Measurements from ENCODE around the gene PTPRN2. TPM values are rescaled to one million over a fixed set of nuclear protein-coding genes. Genes with fewer than 3 reads are reported as not detected.
A peak's percentile ranks its signal among the peaks of the same experiment; 100 is the strongest.
"Not testable (repeated sequence)": the region's sequence is repeated elsewhere in the genome, so short reads cannot be mapped to it uniquely, and the experiment has no call there.

Gene PTPRN2
- total RNA-seq, 1 donor from 2014 or later, result 3.1 TPM

- DNase-seq, result peak; percentile 15
Measured at GRCh38 chr7:158550886-158551452, 36.7 kb downstream of the PTPRN2 start.

DNA sequence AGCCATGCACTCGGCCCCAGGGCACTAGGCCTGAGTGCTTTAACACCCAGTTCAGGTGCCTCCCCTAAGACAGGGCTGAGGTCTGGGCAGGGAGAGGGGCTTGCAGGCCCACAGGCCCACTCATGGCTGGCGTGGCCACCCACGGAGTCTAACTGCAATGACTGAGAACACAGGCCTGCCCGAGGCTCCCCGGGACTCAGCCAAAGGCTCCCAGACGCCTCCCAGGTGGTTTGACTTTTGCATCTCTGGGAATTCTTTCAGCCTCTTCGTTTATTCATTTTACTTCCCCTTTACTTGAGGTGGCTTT is 37.3 kb downstream of the PTPRN2 start:
- no peak for DNase-seq

GRCh38 chr7:158549616-158550393 is 37.8 kb downstream of the PTPRN2 start:
- peak; percentile 72 for DNase-seq

GRCh38 chr7:158549176-158549615 is 38.4 kb downstream of the PTPRN2 start:
- DNase-seq, result no peak

- DNase-seq, result no peak
Measured at GRCh38 chr7:158548726-158549125, 38.9 kb downstream of the PTPRN2 start.

DNA sequence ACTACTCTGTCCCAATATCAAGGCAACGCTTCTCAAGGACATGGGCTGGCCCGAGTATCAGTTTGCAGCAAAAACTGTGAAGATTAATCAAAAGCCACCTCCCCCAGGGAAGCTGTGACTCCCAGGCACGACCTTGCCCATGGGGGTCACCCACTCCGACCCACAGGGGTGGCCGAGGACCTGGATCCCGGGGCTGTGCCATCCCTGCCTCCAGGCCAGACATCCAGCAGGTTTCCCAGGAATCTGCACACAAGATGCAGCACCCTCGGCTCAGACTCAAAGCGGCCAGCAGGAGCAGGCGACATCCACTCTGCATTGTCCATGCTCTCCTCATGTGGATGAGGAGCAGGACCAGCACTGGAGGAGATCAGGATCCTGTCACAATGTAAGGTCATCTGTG is 39.8 kb downstream of the PTPRN2 start:
- no peak for DNase-seq

GRCh38 chr7:158546626-158547025 is 41.0 kb downstream of the PTPRN2 start:
- no peak for DNase-seq

GRCh38 chr7:158546214-158546613 is 41.4 kb downstream of the PTPRN2 start:
- DNase-seq, result no peak

GRCh38 chr7:158544708-158545107 is 42.9 kb downstream of the PTPRN2 start:
- DNase-seq, result no peak

- no peak for DNase-seq
Measured at GRCh38 chr7:158543840-158544239, 43.8 kb downstream of the PTPRN2 start.

DNA sequence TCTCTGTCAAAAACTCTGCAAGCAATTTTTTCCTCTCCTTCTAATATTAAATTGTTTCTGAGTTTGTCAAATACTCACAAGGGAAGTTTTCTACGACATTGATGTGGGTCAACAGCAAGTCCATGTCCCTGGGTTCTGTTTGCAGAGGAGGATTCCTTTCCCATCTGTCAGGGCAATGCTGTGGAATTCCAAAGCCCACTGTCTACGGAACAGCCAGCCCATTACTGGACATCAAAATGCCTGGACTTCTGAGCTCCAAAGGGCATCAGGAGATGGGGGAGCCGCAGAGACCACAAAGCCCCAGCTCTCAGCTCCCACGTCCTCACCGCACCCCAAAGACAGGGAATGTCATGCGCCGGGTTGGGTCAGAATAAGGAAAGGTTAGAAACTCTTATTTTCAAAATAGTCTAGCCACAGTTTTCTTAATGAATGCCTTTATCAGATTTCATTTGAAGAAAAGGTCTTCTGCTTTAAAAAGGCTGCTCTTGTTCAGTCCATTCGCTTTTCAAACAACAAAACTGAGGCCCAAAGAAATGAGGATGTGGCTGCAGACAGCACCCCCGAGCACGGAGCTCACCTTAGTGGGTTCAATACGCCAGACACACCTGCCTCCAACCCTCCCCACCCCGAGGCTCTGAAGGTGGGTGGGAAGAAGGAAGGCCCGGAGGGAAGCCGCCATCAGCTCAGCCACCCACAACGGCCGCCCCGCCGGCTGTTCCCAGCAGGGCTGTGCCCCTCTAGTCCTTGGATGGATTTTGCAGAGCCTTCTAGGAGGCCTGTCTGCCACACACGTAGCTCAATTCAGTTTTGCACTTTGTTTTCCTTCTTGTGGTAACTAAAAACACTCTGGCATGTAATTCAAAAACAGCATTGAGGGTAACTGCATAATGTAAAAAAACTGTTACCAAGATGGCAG is 44.7 kb downstream of the PTPRN2 start:
- no peak for DNase-seq

- peak; percentile 15 for DNase-seq
Measured at GRCh38 chr7:158541346-158542010, 46.1 kb downstream of the PTPRN2 start.

GRCh38 chr7:158539711-158540146 is 47.9 kb downstream of the PTPRN2 start:
- no peak for DNase-seq

GRCh38 chr7:158538156-158538946 is 49.3 kb downstream of the PTPRN2 start:
- DNase-seq, result no peak

- no peak for DNase-seq
Measured at GRCh38 chr7:158537516-158537882, 50.1 kb downstream of the PTPRN2 start.

- no peak for DNase-seq
Measured at GRCh38 chr7:158536871-158537515, 50.6 kb downstream of the PTPRN2 start.

GRCh38 chr7:158535079-158535478 is 52.5 kb downstream of the PTPRN2 start:
- DNase-seq, result no peak

DNA sequence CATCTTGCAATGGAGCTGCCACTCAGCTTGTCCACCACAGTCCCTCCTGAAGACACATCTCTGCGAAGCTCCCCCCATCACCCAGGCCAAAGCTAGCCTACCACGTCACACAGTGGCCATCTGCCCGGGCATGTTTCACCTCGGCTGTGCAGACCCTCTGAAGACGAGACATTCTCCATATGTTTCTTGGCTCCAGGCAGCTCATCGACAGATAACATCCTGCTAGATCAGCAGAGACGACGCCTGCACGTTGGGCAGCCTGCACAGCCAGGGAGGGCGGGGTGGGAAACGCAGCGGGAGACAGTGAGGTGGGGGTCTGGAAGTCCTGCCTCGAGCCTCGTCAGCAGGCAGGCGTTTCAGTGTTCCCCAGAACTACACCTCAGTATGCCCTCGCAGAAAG is 53.0 kb downstream of the PTPRN2 start:
- DNase-seq, result no peak

- not testable (repeated sequence) for DNase-seq
Measured at GRCh38 chr7:158534134-158534515, 53.5 kb downstream of the PTPRN2 start.

DNA sequence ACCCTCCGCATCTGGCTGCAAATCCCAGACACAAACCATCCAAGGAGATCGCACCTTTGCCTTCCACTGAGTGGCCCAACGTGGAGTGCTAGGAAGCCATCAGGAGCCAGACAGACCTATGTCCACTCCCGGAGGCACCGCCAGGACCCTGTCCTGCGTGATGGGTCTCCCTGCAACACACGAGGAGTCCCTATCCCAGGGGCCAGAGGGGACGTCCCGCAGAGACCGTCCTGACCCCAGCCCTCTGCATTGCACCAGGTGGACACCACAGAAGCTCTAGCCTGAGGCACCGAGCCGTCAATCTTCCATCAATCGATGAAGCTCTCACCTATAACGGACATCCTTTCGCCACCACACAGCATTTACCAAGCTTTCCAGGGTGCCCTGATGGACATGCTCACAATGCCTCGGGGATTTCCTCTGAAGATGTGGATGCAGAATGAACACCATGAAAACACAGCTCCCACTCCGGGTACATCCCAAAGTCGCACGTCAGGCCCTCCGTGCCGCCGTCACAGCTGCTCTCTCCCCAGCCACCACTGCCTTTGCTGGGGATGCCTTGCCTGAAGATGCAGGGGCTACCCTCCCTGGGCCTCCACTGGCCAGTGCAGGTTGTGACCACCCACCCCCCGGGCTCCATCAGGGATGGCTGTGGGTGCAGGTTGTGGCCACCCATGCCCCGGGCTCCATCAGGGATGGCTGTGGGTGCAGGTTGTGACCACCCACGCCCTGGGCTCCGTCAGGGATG is 54.1 kb downstream of the PTPRN2 start:
- no peak for DNase-seq
